Measurements from ENCODE around the gene ACHE. TPM values are rescaled to one million over a fixed set of nuclear protein-coding genes. Genes with fewer than 3 reads are reported as not detected.

The ACHE gene
- total RNA-seq, 2 experiments from 2014 or later, result not detected

GRCh38 chr7:100893318-100893895, 2.3 kb downstream of the ACHE start:
- H3K9me2 ChIP-seq (ENCODE audit: insufficient read depth, low read length), result no peaks in the 10 kb centered on the region
- H3K4me3 ChIP-seq (ENCODE audit: low read depth, low read length, poor library complexity, severe bottlenecking), result no peak overlapping the region
- CTCF ChIA-PET (ENCODE audit: unreplicated experiment), result no interaction called here
- intact Hi-C loops (cut with micrococcal nuclease; ENCODE audit: unreplicated experiment), result no loop called here
- DNase-seq (ENCODE audit: low spot score), result no peak
- peaks cover 2% of the 10 kb centered on the region; the same call in 1 of the 2 replicates for H4K20me1 ChIP-seq (ENCODE audit: insufficient read depth, low read length)
- TF ChIP-seq EZH2phosphoT487 (IDR thresholded peaks at IDR 0.05; ENCODE audit: borderline replicate concordance, low read depth, low read length) (no peak), CTCF (conservative IDR thresholded peaks at IDR 0.05; ENCODE audit: low read length) (no peak)
- H3K79me2 ChIP-seq (ENCODE audit: insufficient read depth, low read depth, low read length), result peaks cover 2% of the 10 kb centered on the region; the same call in 1 of the 2 replicates
- POLR2A ChIA-PET, result no interaction called here
- H3K4me1 ChIP-seq (ENCODE audit: insufficient read depth, low read length, poor library complexity, severe bottlenecking), result peaks cover 25% of the 10 kb centered on the region
- H3K27ac ChIP-seq (ENCODE audit: low read depth, low read length, poor library complexity, severe bottlenecking), result no peak overlapping the region
- no peaks in the 10 kb centered on the region for H3K9me3 ChIP-seq (ENCODE audit: low read length)
- H2AFZ ChIP-seq (ENCODE audit: low read length), result no peak overlapping the region
- BruUV-seq (replicated peaks), result no TSS peak
- peaks cover 9% of the 10 kb centered on the region for H3K36me3 ChIP-seq (ENCODE audit: insufficient read depth, low read length)
- H3K4me2 ChIP-seq (ENCODE audit: low read length), result no peak overlapping the region

- CTCF ChIA-PET (ENCODE audit: unreplicated experiment), result no interaction called here
Observed at GRCh38 chr7:100892364-100893317, 3.0 kb downstream of the ACHE start.

More at GRCh38 chr7:100892364-100893317, 3.0 kb downstream of the ACHE start:
- H3K9me2 ChIP-seq (ENCODE audit: insufficient read depth, low read length), result no peaks in the 10 kb centered on the region
- H3K36me3 ChIP-seq (ENCODE audit: insufficient read depth, low read length), result peaks cover 16% of the 10 kb centered on the region
- no peak overlapping the region for H2AFZ ChIP-seq (ENCODE audit: low read length)
- DNase-seq (ENCODE audit: low spot score), result no peak
- no peaks in the 10 kb centered on the region for H3K9me3 ChIP-seq (ENCODE audit: low read length)
- POLR2A ChIA-PET, result no interaction called here
- peaks cover 7% of the 10 kb centered on the region; the same call in 1 of the 2 replicates for H3K79me2 ChIP-seq (ENCODE audit: insufficient read depth, low read depth, low read length)
- BruUV-seq (replicated peaks), result no TSS peak
- H3K4me1 ChIP-seq (ENCODE audit: insufficient read depth, low read length, poor library complexity, severe bottlenecking), result peaks cover 32% of the 10 kb centered on the region
- intact Hi-C loops (cut with micrococcal nuclease; ENCODE audit: unreplicated experiment), result no loop called here
- peaks cover 9% of the 10 kb centered on the region; the same call in 1 of the 2 replicates for H4K20me1 ChIP-seq (ENCODE audit: insufficient read depth, low read length)
- TF ChIP-seq CTCF (conservative IDR thresholded peaks at IDR 0.05; ENCODE audit: low read length) (no peak), EZH2phosphoT487 (IDR thresholded peaks at IDR 0.05; ENCODE audit: borderline replicate concordance, low read depth, low read length) (no peak)
- H3K27ac ChIP-seq (ENCODE audit: low read depth, low read length, poor library complexity, severe bottlenecking), result no peak overlapping the region
- H3K4me2 ChIP-seq (ENCODE audit: low read length), result no peak overlapping the region
- H3K4me3 ChIP-seq (ENCODE audit: low read depth, low read length, poor library complexity, severe bottlenecking), result no peak overlapping the region

Measured in OCI-LY7 (cell line).